HuH-7 (cell line): ENCODE results near the gene MUC4.
"Not testable (repeated sequence)": the region's sequence is repeated elsewhere in the genome, so short reads cannot be mapped to it uniquely, and the experiment has no call there.

Experiments
- DNase-seq: peaks from one replicate; pipeline ENCODE4 v3.0.0; 2011; ENCODE audit warnings: low spot score

The MUC4 gene

GRCh38 chr3:195760345-195761122, 51.2 kb downstream of the MUC4 start:
- no peak for DNase-seq

GRCh38 chr3:195758721-195759353, 52.9 kb downstream of the MUC4 start:
- no peak for DNase-seq

- no peak for DNase-seq
Measured at GRCh38 chr3:195757827-195758226, 53.9 kb downstream of the MUC4 start.

GRCh38 chr3:195757438-195757770, 54.3 kb downstream of the MUC4 start:
- DNase-seq, result no peak

GRCh38 chr3:195755791-195756676, 55.7 kb downstream of the MUC4 start:
- DNase-seq, result no peak

GRCh38 chr3:195755391-195755790, 56.3 kb downstream of the MUC4 start:
- DNase-seq, result no peak

GRCh38 chr3:195754906-195755305, 56.8 kb downstream of the MUC4 start:
- no peak for DNase-seq

- DNase-seq, result no peak
Measured at GRCh38 chr3:195754141-195754540, 57.6 kb downstream of the MUC4 start.

- no peak for DNase-seq
Measured at GRCh38 chr3:195753581-195753980, 58.1 kb downstream of the MUC4 start.

GRCh38 chr3:195752546-195753331, 59.0 kb downstream of the MUC4 start:
- no peak for DNase-seq

- DNase-seq, result no peak
Measured at GRCh38 chr3:195752066-195752465, 59.7 kb downstream of the MUC4 start.

- no peak for DNase-seq
Measured at GRCh38 chr3:195751560-195751959, 60.2 kb downstream of the MUC4 start.

- no peak for DNase-seq
Measured at GRCh38 chr3:195750797-195751520, 60.8 kb downstream of the MUC4 start.

GRCh38 chr3:195749101-195749500, 62.6 kb downstream of the MUC4 start:
- DNase-seq, result not testable (repeated sequence)

- DNase-seq, result no peak
Measured at GRCh38 chr3:195748661-195749060, 63.1 kb downstream of the MUC4 start.

- no peak for DNase-seq
Measured at GRCh38 chr3:195746751-195747150, 65.0 kb downstream of the MUC4 start.

- DNase-seq, result no peak
Measured at GRCh38 chr3:195746346-195746745, 65.4 kb downstream of the MUC4 start.

- no peak for DNase-seq
Measured at GRCh38 chr3:195744437-195744836, 67.3 kb downstream of the MUC4 start.

GRCh38 chr3:195739561-195740111, 72.1 kb downstream of the MUC4 start:
- no peak for DNase-seq

- no peak for DNase-seq
Measured at GRCh38 chr3:195738274-195739044, 73.3 kb downstream of the MUC4 start.
